NB4 (cell line): ENCODE results near the gene DUSP23.

Source experiments
- DNase-seq: peaks from one replicate; pipeline ENCODE4 v3.0.0; 2010; ENCODE audit warnings: low read depth
- H3K4me3 ChIP-seq: one replicate; pipeline ENCODE4 v1.5.1; 2011; ENCODE audit warnings: mild to moderate bottlenecking, low read depth, low read length, moderate library complexity
- CTCF ChIP-seq: IDR thresholded peaks from one replicate; pipeline ENCODE4 v1.5.1; 2012; ENCODE audit warnings: low read depth, low read length
- MAX ChIP-seq: IDR thresholded peaks from 2 replicates; pipeline ENCODE4 v1.6.1; 2011; ENCODE audit warnings: low read depth, low read length
- MYC ChIP-seq: IDR thresholded peaks from 2 replicates; pipeline ENCODE4 v1.6.1; 2011; ENCODE audit warnings: low read depth, low read length
- POLR2A ChIP-seq: IDR thresholded peaks from 2 replicates; pipeline ENCODE4 v1.6.1; 2011; ENCODE audit warnings: mild to moderate bottlenecking; ENCODE audit not compliant: insufficient read length; ENCODE audit errors: extremely low read depth

The DUSP23 gene

GRCh38 chr1:159829822-159830465 lies 49.2 kb downstream of the DUSP23 start:
- H3K4me3 ChIP-seq = no peak overlapping the region
- no peak for DNase-seq
- TF ChIP-seq MYC (no peak), MAX (no peak), CTCF (no peak), POLR2A (no peak)

- DNase-seq = no peak
- TF ChIP-seq CTCF (no peak), MYC (no peak), MAX (no peak), POLR2A (no peak)
- H3K4me3 ChIP-seq = no peak overlapping the region
Measured at GRCh38 chr1:159830722-159831121, 50.0 kb downstream of the DUSP23 start.

GRCh38 chr1:159831412-159832141 lies 50.8 kb downstream of the DUSP23 start:
- TF ChIP-seq CTCF (no peak), POLR2A (no peak), MYC (no peak), MAX (no peak)
- H3K4me3 ChIP-seq = no peak overlapping the region
- DNase-seq = no peak
